GM21529 (cell line): ENCODE measurements around the gene PDE9A.

Experiments used
- ATAC-seq: cut with Tn5 transposase; IDR thresholded peaks from one replicate; pipeline ENCODE4 v1.9.1; 2021; ENCODE audit not compliant: unreplicated experiment

The PDE9A gene

GRCh38 chr21:42734323-42734971, 81.0 kb downstream of the PDE9A start:
- no peak for ATAC-seq

DNA sequence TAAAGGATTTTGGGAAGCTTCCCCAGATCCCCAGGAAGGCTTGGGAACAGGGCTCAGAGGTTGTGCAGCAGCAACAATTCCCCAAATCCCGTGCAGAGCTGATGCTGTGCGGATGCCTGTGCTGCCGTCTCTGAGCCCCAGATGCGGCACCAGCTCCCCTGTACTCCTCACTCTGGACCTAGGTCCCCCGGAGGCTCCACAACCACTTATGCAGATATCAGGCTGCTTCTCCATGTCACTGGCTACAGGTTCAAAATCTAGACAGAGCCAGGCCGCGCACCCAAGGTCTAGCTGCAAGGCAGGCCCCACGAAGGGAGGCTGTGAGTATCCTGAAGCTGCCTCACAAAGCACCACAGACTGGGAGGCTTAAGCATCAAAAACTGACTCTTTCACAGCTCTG, 81.6 kb downstream of the PDE9A start:
- ATAC-seq = no peak

GRCh38 chr21:42735944-42736343, 82.5 kb downstream of the PDE9A start:
- ATAC-seq = no peak

- no peak for ATAC-seq
Observed at GRCh38 chr21:42736646-42737350, 83.4 kb downstream of the PDE9A start.

DNA sequence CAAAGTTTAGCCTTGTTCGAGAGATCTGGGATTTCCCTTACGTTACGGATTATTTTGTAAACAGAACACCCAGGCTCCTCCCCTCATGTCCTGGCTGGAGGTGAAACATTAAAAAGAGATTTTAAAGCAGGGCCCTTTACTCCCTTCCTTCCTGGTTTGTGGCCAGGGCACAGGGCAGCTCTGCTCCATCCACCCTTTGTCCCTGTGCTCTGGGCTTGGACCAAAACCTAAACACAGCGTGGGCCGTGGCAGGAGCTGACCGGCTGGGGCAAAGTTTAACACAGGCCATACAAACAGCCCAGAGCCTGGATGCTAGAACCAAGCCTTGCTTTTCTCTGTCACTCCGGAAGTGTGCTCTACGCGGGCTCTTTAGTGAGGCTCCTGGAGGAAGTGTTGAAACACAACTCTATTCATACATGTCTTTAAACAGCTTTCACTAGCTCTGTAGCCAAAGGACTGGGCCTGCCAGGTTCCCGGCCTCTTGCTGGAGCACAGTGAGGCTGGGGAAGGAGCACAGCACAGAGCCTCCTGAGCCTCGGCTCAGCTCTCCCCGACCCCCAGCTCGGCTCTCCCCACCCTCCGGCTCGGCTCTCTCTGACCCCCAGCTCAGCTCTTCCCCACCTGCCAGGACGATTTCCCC, 84.7 kb downstream of the PDE9A start:
- ATAC-seq = no peak

GRCh38 chr21:42739061-42739931, 85.9 kb downstream of the PDE9A start:
- no peak for ATAC-seq

DNA sequence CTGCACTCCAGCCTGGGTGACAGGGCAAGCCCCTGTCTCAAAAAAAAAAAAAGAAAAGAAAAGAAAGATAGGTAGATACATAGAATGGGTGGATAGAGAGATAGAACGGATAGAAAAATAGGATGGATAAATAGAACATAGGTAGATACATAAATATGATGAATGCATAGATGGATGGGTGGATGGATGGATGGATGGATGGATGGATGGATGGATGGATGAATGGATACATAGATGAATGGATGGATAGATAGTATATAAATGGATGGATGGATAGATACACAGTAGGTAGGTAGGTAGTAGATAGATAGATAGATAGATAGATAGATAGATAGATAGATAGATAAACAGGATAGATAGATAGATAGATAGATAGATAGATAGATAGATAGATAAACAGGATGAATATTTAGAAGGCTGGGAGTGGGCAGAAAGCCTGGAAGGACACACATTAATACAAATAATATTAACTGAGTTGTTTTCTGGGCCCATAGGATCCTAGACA, 87.0 kb downstream of the PDE9A start:
- ATAC-seq = no peak

DNA sequence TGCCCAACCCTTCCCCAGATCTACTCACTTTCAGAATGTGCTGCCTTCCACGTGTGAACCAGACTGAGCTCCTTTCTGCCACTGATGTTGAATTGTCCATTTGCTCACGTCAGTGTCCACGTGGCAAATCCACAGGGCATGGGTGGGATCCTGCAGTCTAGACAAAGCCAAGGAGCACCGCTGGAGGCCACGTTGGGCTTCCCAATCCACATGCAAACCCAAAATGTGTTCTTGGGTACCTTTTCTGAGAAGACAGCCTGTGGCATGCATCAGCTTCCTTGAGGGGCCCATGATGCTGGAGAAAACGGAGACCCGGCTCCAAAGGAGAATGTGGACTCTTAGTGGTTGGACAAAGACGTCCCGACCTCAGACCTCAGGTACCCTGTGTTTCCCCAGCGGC, 87.6 kb downstream of the PDE9A start:
- no peak for ATAC-seq

GRCh38 chr21:42744520-42745445, 91.4 kb downstream of the PDE9A start:
- ATAC-seq = no peak

- no peak for ATAC-seq
Observed at GRCh38 chr21:42745511-42746239, 92.3 kb downstream of the PDE9A start.

GRCh38 chr21:42746240-42746592, 92.8 kb downstream of the PDE9A start:
- ATAC-seq = no peak

DNA sequence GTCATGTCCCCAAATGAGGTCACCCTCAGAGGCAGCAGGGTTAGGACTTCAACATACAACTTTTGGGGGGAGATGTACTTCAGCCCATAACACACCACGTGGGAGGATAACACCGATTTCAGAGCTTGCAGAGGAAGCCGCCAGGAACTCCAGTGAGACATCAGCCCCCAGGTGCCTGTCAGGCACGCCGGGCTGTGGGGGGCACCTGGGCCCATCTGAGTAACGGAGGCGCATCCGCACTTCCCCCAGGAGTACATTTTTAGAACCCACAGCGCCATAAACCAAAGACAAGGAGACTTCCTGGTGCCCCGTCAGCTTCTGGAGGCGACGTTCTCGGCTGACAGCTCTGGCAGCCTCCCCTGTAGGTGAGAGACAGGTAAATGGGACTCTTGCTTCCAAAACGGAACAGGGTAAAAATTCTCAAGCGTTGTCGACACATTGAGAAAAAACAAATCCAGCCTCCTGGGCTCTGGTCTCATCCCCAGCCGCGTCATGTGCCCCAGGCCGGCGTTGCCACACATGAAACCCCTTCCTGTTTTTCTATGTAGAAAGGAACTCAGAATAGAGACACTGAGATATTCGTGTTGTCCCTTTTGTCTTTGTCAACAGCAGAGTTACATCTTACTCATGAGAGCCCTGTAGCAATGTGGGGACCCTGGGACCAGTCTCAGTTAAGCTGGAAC, 93.3 kb downstream of the PDE9A start:
- ATAC-seq = no peak

GRCh38 chr21:42747276-42747701, 93.9 kb downstream of the PDE9A start:
- no peak for ATAC-seq

DNA sequence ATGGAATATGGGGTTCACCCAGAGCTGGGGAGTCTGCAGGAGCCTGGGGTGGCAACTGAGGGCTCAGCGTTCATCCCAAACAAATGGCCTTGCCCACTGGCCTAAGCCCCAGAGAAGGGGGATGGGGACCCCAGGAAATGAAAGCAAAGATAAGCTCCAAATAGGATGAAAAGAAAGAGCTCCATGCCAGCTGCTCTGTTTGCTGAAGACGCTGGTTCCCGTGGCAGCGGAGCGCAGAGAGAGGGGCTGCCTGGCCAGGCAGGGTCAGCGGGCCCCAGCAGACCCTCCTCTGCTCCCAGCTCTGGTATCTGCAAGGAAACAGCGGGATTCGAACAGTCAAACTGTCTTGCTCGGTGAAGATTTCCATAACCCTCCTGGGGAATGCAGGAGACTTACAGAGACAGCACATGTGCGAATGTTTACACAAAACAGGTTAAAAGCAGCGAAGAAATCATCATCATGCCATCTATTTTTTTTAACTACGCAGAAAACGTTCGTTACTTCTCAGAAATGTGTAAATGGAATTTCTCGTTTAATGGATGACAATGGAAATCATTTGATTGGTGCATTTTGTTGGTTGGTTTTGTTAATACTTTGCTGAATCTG, 94.4 kb downstream of the PDE9A start:
- no peak for ATAC-seq

GRCh38 chr21:42748620-42749176, 95.3 kb downstream of the PDE9A start:
- ATAC-seq = no peak

GRCh38 chr21:42750737-42751530, 97.5 kb downstream of the PDE9A start:
- ATAC-seq = no peak

DNA sequence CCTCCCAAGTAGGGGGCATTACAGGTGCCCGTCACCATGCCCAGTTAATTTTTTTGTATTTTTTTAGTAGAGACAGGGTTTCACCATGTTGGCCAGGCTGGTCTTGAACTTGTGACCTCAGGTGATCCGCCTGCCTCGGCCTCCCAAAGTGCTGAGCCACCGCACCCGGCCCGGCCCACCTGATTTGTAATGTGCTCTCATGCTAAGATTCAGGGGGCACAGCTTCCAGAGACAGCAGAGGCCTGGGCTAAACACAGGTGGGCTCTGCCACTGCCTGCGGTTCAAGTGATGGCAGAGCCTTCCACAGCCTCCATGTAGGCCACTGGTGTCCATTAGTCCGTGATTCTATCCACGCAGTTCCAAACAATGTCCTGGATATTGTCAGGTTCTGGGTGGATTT, 98.4 kb downstream of the PDE9A start:
- no peak for ATAC-seq
